GM18520 (cell line): ENCODE results near the gene GOSR2.
"Not testable (repeated sequence)": the region's sequence is repeated elsewhere in the genome, so short reads cannot be mapped to it uniquely, and the experiment has no call there.

Source experiments
- ATAC-seq: cut with Tn5 transposase; IDR thresholded peaks from one replicate; pipeline ENCODE4 v1.9.1; 2021; ENCODE audit not compliant: unreplicated experiment

GOSR2 gene

DNA sequence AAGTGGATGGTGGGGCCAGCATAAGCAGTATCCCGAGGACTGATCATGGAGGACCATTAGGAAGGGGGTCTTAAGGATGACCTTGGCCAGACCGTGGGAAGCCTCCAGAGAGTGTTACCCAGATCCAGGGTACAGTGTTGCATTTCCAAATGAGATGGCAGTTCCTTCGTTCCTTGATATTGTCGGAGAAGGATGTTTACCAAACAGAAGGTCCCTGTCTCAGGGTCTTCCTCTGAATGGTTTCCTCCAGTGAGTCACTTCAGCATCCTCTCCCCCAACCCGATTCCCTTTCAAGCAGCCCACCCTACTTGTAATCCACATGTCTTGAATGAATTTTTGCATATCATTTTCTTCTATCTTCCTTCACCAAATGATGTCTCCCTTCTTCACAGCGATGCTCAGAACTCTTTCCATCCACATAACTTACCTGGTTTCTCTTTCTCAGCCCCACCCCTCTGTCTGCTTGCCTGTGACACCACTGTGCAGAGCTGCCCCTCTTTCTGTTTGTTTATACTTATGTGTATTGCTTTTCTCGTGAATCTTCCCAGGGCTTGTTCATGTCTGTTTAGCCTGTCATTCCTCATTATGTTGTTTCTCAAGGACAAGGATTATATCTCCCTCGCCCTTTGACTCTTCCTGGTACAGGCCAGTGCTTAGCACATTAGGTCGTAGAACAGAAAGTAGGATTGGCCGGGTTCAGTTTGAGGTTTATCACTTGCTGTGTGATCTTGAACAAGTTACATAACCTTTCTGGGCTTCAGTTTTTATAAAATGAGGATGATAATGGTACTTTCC lies 5.7 kb downstream of the GOSR2 start:
- no peak for ATAC-seq

DNA sequence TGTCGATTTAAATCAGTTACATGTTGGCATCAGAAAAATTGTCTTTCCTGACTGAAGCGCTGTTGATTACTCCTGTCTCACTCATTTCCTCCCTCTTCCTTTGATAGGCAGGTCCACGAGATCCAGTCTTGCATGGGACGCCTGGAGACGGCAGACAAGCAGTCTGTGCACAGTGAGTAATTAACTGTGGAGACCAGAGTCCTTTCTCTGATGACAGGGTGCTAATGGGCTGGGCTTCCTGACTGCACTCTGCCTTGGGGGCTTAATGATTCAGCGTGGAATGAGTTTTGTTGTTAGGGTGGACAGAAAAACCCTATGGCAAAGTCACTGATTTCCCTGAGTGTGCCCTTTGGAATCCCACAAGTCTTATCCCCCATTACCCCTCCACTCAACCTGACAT lies 6.5 kb downstream of the GOSR2 start:
- no peak for ATAC-seq

DNA sequence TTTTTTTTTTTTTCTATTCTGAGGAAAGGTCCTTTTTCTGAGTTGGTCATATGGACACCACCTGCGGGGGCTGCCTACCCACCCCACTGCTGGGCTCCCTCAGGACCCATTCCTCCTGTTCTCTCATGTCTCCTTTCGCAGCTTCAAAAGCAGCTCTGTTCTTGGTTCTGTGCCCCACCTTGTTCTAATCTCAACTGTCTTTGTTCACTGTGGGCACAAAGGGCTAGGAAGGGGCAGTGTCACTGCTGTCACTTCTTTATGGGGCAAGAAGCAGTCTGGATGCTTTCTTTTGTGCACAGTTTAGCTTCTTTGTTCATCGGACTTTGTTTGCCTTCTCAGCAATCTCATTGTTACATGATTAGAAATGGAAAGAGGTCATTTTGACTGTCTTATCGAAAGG lies 7.1 kb downstream of the GOSR2 start:
- ATAC-seq, result no peak

DNA sequence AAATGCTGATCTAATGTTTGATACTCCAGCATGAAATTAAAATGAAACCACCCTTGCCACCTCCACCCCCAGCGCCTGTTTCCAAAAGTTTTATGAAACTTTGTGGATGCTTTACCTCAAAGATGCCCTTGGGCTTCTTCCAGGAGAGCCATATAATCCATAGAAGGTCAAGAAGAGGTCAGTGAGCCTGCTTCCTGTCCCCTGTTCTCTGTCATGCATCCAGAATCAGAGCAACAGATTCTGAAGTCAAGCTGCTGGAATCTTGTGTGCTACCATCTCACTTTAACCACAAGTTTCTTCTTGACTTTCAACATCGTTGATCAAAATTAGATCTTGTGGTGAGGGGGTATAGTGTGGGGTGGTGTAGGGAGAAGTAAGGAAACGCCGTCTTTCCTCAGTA lies 8.6 kb downstream of the GOSR2 start:
- no peak for ATAC-seq

DNA sequence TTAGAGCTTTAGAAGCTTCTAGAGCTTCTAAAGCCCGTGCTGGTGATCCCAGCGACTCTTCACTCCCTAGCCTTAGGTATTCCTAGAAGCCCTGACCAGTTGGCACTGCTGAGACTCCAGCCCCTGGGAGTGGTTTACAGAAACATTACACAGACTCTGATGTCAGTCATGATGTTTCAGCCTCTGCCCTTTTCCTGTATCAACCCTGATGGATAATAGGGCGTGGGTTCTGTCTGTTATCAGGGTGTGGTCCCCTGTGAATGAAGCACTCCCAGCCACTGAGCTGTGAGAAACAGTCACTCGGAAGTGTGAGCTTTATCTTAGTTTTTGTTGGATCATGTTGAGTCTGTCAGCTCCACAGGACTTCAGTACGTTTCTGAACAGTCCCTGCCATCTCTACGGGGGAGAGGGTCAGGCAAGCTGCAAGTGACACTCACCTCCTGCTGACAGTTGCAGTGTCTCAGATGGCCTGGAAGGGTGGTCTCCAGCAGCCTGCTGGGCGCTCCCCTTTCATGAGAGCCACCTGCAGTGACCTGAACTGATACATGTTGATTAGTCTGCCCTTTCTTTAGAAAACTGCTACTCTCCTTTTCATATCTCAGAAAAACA lies 12.8 kb downstream of the GOSR2 start:
- no peak for ATAC-seq

DNA sequence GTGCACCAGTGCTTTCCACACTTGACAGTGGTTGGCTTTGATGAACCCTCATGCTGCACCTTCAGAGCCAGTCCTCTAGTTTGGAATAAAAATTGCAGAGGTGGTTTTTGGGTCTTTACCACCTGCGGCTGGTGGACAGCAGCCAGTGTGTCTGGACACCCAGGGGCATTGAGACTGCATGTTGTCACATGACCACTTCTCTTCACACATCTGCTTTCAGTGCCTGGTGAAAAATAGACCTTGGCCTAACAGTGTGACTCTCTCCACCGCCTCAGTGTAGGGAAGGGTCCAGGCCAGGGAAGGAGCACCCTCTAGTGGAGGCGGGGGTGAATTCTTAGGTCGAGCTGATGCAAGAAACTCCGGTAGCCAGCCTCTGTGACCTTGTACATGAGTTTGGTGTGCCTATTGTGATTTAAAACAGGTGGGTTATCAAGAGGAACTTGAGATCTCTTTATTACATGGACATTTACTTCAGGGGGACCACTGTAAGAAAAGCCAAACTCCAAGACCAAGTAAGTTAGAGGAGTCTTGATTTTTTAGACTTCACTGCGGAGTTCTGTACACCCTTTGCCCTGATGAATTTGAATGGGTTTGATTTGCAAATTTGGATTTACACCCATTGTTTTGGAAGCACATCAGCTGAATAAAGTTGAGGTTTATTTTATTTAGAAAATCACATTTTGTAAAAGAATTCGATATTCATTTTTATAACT lies 17.9 kb downstream of the GOSR2 start:
- peak; percentile 51 for ATAC-seq

DNA sequence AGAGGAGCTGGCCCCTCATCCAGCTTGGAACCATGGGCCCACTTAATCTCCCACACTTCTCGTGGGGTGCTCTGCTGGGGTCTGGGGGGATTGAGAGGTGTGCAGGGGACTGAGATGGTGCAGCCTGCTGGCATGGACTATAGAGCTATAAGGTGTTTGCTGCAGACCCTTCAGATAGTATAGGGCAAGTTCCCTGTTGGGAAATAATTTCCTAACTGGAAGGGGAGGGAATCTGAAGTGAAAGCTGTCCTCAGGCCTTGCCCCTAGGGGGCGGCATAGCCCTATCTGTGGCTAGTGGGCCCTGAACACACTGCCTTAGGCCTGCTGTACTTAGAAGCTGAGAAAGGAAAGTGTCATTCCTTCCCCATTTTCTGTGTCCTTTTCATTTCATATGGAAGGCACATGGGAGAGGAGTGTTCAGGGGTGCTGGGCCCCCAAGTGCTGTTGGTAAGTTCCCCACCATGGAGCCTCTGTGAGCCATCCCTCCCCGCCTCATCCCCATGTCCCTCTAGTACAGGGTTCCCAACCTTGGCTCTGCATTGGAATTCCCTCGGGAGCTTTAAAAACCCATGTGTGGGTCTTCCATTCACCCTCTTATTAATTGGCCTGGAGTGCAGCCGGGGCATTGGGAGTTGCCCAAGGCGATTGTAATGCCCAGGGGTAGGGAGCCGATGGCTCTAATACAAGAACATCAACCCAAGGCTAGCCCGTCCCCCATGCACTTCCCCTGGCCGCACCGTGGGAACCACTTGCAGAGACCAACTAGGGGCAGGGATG lies 19.7 kb downstream of the GOSR2 start:
- no peak for ATAC-seq

DNA sequence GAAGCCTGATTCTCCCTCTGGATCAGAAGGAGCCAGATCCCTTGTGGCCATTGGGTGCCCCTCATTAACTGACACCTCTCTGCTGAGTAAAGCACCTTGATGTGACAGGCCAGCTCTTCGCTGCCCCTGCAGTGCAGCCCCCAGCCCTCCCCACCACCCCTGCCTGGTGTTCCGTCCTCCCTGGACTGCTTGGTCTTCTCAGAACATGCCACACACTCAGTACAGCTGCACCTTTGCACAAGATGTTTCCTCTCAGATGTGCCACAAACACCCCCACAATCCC lies 20.2 kb downstream of the GOSR2 start:
- no peak for ATAC-seq

DNA sequence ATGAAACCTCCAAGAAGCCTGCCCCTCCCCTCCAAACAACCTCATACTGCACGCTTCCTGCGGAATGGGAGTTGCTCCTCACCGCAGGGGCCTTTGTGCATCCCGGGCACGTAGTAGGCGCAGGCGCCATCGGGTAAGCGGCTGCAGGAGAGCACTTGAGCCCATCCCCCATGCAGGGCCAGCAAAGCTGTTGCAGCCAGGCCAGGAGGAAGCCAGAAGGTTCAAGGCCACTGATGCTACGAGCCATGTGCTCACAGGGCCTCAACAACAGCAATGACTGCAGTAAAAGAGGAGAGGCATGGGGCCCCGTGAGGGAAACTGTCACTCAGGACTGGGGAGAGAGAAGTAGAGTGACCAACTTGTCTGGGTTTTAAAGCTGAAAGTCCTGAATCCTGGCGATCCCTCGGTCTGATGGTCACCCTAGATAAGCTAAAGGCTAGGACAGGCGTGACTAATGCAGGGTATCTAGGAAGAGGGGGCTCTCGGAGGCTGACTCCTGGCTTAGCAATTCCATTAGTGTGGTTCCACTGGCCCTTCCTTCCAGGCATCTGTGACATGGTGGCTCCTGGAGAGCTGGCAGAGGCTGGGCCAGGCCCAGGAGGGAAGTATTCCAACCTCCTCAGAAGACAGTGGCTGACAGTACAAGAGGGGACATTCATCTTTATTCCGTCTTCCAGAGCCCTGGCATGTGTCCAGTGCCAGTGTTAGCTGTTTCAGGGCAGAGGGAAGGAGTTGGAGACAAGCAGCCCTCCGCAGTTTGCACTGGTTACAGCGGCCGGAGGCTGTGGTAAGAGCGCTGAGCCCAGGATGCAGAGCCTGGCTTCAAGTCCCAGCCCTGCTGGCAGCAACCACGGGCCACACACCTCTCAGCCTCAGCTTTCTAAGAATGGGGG lies 20.8 kb downstream of the GOSR2 start:
- no peak for ATAC-seq

DNA sequence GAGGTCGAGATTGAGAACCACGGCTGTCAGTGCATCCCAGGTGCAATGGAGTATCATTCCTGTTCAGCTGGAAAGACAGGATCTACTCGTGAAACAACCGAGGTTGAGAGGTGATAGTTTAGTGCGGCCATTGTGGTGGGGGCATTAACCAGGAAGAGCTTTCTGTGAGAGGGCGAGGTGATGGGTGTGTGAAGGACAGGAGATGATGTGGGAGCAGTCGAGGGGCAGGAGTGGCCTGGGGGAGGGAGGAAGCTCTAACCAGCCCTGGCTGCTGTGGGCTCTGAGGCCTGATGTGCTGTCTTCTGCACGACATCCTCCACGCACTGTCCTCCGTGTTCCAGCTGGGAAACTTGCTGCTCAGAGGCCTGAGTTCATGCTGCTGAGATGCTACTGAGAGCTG lies 22.0 kb downstream of the GOSR2 start:
- ATAC-seq, result no peak

DNA sequence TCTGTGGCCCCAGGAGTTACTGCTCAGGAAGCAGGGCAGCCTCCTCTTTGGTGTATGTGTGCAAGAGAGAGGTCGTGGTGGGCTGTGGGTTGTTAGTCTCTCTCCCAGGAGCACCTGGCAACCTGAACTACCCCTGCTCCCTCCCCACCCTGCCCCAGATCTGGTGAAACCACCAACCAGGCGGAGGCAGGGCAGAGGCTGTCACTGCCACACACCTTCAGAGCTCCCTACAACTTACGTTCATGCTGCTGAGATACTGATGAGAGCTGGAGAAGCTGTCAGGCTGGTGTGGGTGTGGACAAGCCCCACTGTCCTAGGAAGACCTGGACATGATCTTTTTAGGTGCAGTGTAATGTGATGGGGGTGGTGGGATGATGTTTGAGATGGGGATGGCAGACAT lies 24.3 kb downstream of the GOSR2 start:
- ATAC-seq, result no peak

DNA sequence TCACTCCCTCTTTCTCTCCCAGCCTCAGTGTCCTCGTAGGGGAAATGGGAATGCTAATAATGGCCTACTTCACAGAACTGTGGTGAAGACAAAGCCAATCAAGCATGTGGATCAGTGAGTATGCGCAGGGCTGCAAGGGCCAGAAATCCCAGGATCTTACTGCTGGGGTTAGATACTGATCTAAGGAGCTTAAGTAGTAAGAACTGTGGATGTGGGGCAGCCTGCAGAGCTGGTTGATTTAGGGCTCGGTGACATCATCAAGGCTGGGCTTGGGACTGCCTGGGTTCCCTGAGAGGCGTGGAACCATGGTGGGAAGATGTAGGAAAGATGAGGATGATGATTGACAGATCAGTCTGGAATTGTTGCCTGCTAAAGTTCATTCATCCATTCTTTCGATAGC lies 25.6 kb downstream of the GOSR2 start:
- no peak for ATAC-seq

DNA sequence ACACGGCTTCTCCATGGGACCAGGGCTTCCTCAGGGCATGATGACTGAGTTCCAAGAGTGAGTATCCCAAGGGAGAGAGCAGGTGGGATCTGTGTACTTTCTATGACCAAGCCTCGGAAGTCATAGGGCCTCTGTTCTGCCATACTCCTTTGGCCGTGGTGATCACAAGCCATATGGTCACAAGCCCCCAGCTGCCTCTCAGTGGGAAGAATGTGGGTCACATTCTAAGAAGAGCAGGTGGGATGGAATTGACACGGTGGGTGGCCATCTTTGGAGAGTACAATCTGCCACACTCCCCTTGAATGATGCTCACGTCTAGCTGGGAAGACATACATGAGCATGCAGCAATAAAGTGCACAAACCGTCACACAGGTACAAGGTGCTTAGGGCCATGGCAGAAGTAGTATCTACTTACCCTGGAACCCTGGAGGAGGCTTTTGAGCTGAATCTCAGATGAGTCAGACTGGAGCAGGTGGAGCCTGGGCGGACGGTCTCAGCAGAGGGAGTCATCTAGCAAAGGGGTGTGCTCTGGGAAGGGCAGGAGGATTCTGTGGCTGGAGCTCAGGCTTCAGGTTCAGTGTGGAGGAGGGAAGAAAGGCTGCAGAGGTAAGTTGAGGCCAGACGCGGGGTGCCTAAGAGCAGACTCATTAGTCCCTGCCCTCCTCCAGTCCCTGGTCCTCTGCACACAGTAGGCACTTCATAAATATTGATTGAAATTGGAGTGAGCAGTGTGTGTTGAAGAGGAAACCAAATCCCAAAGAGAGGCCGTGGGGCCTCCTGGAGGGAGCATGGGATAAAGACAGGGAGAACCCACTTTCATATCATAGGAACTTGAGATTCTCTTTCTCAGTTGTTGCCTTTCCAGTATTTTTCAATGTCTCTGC lies 26.6 kb downstream of the GOSR2 start:
- no peak for ATAC-seq

DNA sequence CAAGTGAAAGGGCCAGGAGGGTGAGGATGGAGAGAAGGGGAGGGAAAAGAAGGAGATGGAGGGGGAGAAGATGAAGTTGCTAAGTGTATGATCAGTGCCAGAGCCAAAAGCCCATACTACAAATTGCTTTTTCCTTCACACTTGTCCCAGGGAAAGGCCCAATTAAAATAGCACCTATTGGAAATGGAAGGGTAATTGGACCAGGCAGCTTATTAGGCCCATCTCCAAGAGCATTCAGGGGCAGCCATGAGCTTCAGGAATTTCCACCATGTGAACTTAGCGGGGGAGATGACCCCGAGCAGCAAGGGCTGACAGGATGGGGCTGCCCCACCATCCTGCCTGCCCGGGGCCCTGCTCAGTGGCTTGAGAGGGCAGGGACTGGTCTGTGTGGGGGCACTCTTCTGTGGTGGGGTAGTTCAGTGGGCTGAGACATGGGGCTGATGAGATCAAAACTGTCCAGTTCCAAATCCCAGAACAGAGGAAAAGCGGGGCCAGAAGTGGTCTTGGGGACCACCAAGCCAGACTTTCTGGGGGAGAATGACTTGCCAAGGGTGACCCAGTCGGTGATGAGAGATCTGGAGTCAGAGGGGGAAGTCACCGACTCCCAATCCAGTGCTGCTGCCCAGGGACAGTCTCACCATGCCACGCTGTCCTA lies 27.5 kb downstream of the GOSR2 start:
- ATAC-seq, result no peak

DNA sequence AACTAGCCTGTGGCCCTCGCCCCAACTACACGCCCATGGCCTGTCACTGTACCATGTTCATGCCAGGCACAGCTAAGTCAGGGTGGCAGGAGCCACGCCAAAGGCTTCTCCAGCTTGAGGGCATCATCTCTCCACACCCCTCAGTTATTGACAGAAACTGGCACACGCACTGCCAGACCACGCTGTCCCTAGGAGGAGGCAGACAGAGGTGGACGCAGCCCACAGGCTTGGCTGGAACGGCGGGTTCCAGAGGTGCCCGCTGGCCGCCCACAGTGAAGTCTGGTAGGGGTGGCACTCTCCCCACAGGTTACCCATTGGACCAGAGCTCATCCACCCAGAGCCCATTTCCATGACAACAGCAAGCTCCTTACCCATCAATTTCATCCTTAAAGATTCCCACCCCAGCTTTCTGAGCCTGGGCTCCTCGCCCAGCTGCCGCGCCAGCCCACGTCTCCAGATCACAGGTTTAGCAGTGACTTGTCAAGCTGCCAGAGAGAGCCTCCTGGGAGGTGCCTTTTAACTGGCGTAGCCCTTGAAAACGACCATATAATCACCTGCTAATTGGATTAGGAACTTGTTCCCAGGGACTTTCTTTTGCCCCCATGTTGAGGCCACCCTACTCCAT lies 28.1 kb downstream of the GOSR2 start:
- ATAC-seq, result no peak

DNA sequence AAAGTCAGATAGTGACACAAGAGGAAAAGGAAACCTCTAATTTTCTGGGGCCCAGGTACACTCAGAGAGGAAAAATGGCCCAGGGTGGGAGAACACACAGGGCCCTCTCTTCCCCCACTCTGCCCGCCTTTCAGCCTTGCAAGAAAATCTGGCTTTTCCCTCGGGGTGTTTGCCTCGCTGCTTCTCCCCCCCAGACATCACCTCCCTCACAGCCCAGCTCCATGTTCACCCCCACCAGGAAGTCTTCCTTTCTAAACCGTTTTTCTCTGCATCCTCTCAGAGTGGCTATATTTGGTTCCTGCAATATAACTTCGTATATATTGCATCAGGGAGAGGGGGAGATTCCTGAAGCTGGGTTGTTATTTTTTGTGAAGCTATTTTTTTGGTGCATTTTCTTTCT lies 28.7 kb downstream of the GOSR2 start:
- ATAC-seq, result no peak

DNA sequence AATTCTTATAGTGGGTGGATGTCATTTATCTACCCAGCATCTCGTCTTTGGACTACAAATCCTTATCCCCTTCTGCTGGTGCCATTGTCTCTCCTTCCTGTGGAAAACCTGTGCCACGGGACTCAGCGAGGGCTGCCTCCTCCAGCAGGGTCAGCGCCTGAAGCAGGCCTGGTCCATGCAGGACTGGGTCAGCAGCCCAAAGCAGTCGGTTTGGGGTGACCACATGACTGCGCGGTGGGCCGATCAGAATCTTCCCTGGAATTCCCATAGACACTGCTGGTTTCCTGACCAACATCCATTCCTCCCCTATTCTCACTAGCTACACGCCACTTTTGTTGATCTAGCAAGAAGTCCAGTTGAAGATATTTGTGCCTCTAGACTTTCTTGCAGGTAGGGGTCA lies 29.2 kb downstream of the GOSR2 start:
- no peak for ATAC-seq

DNA sequence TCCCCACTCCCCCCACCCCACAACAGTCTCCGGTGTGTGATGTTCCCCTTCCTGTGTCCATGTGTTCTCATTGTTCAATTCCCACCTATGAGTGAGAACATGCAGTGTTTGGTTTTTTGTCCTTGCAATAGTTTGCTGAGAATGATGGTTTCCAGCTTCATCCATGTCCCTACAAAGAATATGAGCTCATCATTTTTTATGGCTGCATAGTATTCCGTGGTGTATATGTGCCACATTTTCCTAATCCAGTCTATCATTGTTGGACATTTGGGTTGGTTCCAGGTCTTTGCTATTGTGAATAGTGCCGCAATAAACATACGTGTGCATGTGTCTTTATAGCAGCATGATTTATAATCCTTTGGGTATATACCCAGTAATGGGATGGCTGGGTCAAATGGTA lies 30.2 kb downstream of the GOSR2 start:
- not testable (repeated sequence) for ATAC-seq
